Stimulated activated naive CD8-positive, alpha-beta T cell treated with anti-CD3 and anti-CD28 coated beads, Interleukin-15, Interleukin-2, amounts not matched to agents 100 U/mL and 50 U/mL, for 24 hours (primary cell): ENCODE results near the gene NEDD1.

ENCODE experiments used
- ATAC-seq: fragments of 150-1000 bp; cut with Tn5 transposase; one replicate; pipeline ENCODE4 v1.10.0; 2021
- DNase-seq: peaks from one replicate; pipeline ENCODE4 v3.0.0; 2021

Gene NEDD1, protein sequence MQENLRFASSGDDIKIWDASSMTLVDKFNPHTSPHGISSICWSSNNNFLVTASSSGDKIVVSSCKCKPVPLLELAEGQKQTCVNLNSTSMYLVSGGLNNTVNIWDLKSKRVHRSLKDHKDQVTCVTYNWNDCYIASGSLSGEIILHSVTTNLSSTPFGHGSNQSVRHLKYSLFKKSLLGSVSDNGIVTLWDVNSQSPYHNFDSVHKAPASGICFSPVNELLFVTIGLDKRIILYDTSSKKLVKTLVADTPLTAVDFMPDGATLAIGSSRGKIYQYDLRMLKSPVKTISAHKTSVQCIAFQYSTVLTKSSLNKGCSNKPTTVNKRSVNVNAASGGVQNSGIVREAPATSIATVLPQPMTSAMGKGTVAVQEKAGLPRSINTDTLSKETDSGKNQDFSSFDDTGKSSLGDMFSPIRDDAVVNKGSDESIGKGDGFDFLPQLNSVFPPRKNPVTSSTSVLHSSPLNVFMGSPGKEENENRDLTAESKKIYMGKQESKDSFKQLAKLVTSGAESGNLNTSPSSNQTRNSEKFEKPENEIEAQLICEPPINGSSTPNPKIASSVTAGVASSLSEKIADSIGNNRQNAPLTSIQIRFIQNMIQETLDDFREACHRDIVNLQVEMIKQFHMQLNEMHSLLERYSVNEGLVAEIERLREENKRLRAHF

DNA sequence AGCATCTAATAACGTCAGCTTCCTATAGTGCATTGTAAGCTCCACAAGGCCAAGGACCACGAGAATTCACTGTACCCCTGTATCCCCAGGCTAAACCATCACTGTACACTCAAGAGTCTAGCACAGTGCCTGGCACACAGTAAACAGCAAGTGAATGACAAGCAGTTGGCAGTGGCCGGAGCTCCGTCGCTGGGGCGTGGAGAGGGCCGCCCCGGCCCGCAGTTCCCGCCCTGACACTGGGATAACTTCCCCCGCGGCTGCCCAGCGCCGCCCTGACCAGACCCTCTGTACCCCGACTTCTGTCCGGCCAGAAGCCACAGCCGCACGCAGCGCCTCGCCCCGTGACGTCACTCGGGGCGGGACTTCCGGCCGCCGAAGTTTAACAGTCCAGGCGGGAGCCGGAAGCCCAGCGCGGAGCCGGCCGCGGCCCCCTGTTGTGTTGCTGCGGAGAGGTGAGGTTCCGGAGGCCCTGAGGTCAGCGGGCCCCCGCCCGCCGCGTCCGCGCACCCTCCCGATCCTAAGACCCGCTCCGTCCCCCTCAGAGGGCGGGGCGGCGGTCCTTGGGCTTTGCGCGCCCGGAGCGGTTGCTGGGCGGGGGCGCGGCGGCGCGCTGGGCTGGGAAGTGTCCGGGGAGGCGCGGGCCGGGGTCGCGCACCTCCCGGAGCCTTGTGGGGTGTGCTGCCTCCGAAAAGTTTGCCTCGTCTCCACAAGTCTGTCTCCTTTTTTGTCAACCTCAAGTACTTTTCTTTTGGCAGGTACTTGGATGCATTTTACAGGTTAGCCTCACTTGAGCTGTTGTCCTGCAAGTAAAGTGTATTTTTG lies at the start of gene NEDD1:
TSS of gene NEDD1 (plus strand) at position 409 of the 822 bp plus-strand sequence. CDS start 2,503 bp downstream, outside the sequence.
- peak; percentile 90 for DNase-seq
- ATAC-seq = peak; percentile 90

DNA sequence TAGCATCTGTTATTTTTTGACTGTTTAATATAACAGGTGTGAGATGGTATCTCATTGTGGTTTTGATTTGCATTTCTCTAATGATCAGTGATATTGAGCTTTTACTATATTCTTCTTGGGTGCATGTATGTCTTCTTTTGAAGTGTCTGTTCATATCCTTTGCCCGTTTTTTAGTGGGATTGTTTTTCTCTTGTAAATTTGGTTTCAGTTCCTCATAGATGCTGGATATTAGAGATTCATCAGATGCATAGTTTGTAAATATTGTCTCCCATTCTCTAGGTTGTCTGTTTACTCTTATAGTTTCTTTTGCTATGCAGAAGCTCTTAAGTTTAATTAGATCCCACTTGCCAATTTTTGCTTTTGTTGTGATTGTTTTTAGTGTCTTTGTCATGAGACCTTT lies 48.9 kb upstream of the NEDD1 start:
- DNase-seq (no peak), ATAC-seq (no peak)

DNA sequence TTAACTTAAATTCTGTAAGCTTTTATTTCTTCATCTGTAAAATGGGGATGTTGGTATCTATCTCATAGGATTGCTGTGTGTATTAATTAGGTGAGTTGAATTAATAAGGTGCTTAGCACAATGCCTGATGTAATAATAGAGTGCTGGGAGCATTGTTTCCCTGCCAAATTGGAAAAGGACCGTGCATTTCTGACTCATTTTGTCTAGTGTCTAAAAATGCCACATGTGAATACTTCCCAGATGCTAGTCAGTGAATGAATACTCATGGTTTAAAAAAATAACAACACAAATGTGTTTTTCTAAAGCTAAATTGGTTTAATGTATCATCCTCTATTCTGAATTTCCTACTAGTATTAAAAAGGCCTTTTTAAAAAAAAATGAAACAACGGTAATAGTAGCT lies 45.4 kb upstream of the NEDD1 start:
- DNase-seq (no peak), ATAC-seq (no peak)

DNA sequence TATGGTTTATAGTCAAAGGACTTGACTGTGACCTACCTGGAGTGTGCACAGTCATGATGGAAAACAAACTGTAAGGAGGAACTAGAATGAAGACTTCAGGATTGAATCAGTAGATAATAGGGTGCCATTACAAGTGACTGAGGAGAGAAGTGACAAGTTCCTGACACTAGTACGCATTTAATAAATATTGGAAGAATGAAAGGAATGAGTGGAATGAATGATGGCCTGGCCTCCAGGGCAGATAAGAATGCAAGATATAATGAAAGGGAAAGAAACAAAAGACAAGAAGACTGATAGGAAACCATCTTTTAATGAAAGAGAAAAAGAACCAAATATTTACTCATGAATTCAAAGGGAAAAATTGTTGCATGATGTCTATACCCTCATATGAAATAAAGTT lies 44.7 kb upstream of the NEDD1 start:
- ATAC-seq = no peak
- no peak for DNase-seq

DNA sequence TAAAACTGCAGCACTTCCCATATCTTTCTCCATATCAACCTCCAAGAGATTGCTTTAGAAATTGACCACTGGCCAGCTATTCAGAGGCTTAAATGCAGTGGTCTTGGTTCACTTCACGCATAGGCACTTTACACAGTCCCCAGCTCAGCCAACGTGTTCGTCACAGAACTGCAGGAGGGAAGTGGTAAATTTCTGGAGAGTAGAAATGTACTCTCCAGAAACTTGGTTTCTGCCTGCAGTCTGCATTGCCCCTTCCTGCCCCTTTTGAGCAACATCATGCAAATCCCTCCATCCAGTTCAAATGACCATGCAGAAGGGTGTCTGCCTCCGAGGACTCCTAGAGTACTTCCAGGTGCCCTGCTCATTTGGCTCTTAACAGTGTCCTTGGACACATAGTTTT lies 42.7 kb upstream of the NEDD1 start:
- DNase-seq (no peak), ATAC-seq (no peak)

DNA sequence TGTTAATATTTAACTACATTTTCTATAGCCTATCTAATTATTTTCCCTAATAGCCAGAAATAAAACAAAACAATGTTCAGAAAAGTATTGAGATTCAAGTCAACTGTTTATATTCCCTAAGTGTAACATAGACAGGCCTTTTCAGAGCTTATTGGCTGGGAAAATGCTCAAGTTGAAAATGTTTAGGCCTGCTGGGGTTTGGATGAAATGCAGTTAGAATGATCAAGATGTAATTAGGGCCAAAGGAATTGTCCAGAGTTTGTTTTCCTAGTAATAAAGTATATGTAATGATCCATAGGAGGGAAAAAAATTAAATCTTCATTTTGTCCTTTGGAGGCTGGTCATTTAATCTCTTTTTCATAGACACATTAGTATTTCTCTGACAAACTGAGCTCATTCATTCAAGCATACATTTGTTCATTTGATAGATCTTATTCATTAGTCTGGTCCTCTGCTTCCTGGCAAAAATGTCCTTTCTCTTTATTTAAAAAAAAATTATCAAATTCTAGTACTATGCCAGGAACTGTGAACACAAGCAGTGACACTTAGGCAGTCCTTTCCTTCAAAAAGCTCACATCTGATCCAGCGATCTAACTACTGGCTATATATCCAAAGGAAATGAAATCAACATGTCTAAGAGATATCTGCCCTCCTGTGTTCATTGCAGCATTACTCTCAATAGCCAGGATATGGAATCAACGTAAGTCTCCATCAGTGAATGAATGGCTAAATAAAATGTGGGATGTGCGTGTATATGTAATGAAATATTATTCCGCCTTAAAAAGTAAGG lies 40.1 kb upstream of the NEDD1 start:
- DNase-seq = no peak
- ATAC-seq = no peak

DNA sequence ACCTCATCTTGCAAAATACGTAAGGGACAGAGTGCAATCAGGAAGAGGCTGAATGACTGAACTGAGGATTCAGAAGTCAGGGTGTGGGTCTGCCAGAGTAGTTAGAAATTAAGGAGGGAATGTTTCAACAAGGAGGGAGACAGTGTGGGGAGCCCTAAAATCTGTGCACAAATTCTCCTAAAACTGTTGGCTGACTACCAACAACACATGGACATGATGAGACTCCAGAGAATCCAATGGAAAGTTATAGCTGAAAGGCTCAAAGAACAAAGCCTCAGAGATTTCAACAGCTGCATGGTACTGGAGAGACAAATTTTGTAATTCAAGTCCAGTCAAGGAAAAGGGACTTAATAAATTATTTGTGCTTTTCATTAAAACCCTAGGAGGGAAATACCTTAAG lies 36.1 kb upstream of the NEDD1 start:
- DNase-seq (no peak), ATAC-seq (no peak)

DNA sequence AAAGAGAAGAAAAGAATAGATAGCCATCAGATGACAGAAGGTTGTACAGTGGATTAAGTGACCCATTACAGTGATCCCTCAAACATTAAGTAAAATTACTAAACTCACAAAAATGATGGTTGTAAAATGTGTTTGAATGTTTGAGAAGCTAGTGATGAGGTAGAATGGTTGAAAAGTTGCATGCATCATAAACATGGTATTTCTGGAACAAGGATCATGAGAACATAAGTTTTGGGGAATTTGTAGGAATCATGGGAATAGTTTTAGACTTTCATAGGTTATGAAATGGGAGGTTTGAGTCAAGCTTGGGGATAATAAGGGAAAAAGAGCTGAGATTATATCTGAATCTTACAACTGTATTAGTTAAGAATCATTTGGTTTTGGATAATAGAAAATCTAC lies 34.1 kb upstream of the NEDD1 start:
- no peak for DNase-seq
- no peak for ATAC-seq

DNA sequence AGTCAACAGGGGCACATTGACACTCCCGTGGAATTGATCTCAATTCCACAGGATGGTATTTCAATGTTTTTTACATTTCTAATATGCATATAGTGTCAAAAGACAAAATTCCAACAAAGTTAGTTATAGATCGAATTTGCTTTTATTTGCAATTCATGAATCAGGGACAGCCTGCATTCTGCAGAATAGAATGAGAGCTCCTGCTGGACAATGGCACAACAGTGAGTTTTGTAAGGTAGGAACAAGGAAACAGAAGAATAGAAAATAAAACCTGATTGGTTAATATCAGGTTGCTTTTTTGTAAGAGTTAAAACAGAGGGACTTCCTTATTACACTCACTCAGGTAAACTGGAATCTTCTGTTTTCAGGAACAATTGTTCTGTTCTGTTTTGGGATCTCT lies 32.8 kb upstream of the NEDD1 start:
- ATAC-seq (no peak), DNase-seq (no peak)

DNA sequence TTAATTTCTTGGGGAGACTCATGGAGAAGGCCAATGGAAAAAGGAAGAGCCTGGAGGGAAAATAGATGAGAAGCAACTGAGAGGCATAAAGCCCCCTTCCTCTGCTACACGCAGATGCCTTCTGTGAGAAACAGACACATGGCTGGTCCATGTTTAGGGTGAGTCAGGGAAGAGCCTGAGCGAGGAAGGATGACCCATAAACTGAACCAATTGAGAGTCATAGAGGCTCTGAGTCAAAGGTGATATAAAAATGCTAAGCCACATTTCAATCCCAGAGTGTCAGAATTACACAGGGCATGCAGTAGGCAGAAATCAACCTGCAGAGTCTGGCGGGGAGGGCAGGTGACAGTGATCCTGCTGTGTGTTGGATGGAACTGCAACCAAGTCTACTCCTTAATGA lies 30.1 kb upstream of the NEDD1 start:
- no peak for DNase-seq
- ATAC-seq = peak; percentile 30

DNA sequence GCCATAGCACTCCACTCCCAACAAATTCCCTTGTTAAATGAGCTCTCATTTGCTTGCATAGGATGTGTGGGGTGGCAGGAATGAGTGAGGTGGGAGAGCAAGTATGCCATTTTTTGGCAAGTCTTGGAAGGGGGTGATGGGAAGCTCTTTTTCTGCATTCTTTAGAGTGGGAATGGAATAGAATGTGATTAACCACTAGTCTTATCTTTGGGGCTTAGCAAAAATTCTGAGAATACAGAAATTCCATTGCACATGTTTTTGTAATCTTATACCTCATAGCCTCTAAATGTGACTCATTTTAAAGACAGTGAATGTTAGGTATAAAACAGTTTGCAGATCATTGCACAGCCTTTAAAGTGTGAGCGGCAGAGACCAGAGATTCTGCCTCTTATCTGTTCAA lies 28.4 kb upstream of the NEDD1 start:
- no peak for ATAC-seq
- DNase-seq = no peak

DNA sequence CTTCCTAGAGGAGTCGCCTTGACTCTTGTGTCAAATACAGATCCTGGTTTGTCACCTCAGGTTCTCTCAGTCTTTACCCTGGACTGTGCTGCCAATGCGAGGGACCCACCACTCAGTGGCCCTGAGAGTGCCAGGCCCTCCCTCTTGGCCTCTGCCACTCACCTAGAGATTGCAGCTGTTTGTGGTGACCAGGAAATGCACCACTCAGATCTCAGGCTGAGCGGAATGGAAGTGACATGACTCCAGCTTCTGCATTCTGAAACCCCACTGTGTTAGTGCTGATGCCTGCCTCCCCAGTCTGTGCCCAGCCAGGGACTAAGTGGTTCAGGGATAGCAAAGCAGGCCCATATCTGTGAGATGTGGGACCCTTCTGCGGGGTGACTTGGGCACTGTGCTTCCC lies 27.8 kb upstream of the NEDD1 start:
- ATAC-seq (no peak), DNase-seq (no peak)

DNA sequence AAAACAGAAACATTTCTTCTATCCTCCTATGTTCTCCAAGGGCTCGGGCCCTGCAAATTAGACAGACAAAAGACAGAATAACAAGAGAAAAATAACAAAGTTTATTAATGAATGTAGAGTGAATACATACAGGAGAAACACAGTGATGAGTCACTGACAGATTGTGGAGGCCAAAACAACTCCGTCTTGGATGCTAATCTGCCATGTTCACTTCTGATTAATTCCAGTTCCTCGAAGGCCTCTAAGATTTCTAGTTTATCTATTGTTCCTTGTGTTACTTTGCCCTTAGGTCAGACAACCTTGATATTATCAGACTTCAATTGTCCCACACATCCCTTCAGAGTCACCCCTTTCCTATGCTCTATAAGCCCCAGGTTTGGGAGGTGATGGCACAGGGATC lies 26.8 kb upstream of the NEDD1 start:
- ATAC-seq (no peak), DNase-seq (no peak)

DNA sequence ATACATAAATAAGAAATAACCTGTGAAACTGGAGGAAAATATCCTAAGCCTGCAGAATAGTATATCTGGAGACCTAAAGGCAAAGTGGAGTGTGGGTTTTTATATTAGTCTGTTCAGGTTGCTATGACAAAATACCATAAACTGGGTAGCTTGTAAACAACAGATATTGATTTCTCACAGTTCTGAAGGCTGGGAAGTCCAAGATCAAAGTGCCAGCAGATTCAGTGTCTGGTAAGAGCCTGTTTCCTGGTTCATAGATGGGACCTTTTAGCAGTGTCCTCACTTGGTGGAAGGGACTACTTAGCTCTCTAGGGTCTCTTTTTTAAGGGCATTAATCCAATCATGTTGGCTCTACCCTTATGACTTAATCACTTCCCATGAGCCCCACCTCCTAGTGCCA lies 25.4 kb upstream of the NEDD1 start:
- DNase-seq (no peak), ATAC-seq (no peak)

DNA sequence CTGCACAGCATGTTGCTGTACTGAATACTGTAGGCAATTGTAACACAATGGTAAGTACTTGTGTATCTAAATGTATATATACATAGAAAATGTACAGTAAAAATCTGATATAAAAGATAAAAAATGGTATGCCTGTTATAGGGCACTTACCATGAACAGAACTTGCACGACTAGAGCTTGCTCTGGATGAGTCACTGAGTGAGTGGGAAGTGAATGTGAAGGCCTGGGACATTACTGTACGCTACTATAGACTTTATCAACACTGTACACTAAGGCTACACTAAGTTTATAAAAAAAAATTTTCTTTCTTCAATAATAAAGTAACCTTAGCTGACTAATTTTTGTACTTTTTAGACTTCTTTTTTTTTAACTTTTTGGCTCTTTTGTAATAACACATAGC lies 24.2 kb upstream of the NEDD1 start:
- ATAC-seq (no peak), DNase-seq (no peak)

DNA sequence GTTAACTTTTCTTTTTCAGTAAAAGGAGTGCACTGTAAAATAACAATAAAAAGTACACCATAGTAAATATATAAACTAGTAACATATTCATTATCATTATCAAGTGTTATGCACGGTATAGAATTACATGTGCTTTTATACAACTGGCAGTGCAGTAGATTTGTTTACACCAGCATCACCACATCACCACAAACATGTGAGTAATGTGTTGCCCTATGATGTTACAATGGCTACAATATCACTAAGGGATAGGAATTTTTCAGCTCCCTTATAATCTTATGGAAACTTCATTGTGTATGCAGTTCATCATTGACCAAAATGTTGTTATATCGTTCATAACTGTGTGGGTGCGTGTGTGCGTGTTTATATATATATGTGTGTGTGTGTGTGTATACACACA lies 23.5 kb upstream of the NEDD1 start:
- ATAC-seq (no peak), DNase-seq (no peak)

DNA sequence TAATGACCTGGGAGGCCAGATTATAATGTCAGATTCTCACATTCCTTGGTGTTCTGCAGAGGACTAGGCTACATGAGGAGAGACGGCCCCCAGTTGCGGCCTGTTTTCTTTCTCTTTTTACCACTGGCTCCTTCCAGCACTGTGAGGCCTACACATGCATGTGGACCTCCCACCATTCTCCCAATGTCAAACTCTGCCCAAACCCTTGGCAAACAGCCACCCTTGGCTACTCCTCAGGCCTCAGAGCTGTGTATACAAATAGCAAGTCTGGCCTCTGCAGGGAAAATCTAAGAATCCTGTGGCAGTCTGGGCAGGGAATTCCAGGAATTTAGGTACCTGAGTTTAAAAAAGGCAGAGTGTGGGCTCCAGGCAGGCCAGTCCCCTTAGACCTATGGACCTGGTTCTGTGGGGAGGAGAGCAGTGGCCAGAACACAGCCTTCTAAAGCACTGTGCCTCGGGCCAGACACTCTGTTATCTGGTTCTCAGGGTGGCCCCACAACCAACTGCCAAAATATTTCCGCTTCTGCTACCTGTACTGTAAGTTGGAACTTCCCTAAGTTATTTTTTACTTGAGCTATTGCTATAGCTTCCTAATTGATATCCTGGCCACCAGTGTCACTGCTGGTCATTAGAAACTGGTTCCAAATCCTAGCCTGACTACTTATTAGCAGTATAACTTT lies 19.9 kb upstream of the NEDD1 start:
- DNase-seq = no peak
- no peak for ATAC-seq

DNA sequence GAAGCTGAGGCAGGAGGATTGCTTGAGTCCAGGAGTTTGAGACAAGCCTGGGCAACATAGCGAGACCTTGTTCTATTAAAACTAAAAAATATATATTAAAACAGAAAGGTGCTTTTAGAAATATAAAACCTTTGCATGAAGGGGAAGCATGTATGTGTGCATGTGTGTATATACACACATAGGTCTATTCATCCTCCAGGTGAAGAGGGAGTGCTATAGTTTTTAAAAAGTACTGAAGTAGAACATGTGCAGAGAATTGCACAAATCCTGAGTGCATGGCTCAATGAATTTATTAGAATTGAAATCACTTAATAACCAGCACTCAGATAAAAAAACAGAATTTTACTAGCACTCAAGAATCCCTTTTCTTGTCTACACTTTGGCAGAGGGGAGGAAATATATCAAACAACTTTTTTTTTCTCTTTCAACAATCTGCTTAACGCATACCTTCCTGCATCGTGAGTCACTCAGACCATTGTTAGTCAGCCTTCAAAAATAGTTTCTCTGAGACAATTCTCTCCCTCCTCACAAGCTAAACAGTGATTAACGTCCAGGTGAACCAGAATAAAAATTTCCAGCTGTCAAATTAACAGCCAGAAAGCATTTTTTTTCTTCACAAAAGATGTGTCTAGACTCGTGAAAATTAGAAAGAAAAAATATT lies 17.7 kb upstream of the NEDD1 start:
- ATAC-seq (peak; percentile 59), DNase-seq (no peak)

DNA sequence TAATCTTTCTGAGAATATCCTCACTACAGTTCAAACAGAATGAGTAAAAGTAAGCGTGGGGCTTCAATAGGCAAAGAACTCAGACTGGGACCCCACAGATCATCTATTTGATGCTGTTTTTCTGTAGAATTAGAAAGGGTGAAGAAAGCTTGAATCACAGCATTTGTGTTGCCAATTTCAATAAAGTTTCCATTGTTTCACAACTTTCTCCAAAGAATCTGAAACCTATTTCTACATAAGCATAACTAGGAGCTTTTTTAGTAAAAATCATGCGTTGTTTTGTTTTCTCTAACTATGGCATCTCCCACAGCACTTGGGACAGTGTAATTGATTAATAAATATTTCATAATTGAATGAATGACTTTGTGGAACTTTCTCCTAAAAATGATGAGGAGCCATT lies 16.7 kb upstream of the NEDD1 start:
- no peak for ATAC-seq
- DNase-seq = no peak

DNA sequence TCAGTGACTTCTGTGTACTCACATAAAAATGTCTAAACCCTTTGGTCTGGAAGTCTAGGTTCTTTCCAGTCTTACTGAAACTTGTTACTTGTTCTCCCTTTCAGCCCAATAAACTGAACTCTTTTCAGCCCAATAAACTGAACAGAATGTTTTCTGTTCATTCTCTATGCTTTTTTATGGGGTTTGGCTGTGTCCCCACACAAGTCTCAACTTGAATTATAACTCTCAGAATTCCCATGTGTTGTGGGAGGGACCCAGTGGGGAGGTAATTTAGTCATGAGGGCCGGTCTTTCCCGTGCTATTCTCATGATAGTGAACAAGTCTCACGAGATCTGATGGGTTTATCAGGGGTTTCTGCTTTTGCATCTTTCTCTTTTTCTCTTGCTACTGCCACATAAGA lies 15.0 kb upstream of the NEDD1 start:
- DNase-seq (no peak), ATAC-seq (no peak)

DNA sequence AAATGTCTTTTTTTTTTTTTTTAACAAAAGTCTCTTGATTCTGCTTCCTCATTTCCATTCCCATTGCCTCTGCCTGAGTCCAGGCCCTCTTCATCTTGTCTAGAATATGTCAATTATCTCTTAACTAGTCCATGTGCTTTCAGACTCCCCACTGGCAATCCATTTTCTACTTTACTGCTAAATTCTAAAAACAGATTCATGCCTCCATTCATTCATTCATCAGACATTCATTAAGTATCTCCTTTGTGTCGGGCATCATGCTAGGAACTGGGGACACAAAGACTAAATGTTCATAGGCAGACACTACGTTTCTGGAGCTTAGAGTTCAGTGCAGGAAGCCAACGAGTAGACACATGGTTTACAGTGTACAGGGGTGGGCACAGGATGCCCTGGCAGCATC lies 9.6 kb upstream of the NEDD1 start:
- DNase-seq = no peak

More for the DNA sequence above, 9.6 kb upstream of the NEDD1 start:
- ATAC-seq = no peak
